Adipocyte (in vitro differentiated cells): ENCODE results near the gene CCDC77.
"Not testable (repeated sequence)": the region's sequence is repeated elsewhere in the genome, so short reads cannot be mapped to it uniquely, and the experiment has no call there.

Experiments
- DNase-seq: peaks from one replicate; pipeline ENCODE4 v3.0.0-alpha.2; 2015; ENCODE audit warnings: low read depth
- H3K27me3 ChIP-seq: replicated peaks from 2 replicates; pipeline ENCODE4 v1.7.0; 2013; ENCODE audit warnings: mild to moderate bottlenecking, low read length, moderate library complexity; ENCODE audit not compliant: control insufficient read depth, insufficient read depth
- H3K36me3 ChIP-seq: 2 replicates; pipeline ENCODE4 v1.7.0; 2013; ENCODE audit warnings: low read length, mild to moderate bottlenecking, moderate library complexity; ENCODE audit not compliant: control insufficient read depth, insufficient read depth, severe bottlenecking
- H3K4me1 ChIP-seq: 2 replicates; pipeline ENCODE4 v1.7.0; 2013; ENCODE audit warnings: mild to moderate bottlenecking, low read length, moderate library complexity; ENCODE audit not compliant: control insufficient read depth, insufficient read depth
- H3K4me3 ChIP-seq: 2 replicates; pipeline ENCODE4 v1.7.0; 2013; ENCODE audit warnings: mild to moderate bottlenecking, low read length, moderate library complexity
- H3K9ac ChIP-seq: 2 replicates; pipeline ENCODE4 v1.7.0; 2013; ENCODE audit warnings: mild to moderate bottlenecking, low read length, moderate library complexity
- H3K9me3 ChIP-seq: 2 replicates; pipeline ENCODE4 v1.7.0; 2013; ENCODE audit warnings: mild to moderate bottlenecking, low read length, moderate library complexity; ENCODE audit not compliant: control insufficient read depth

Gene CCDC77

DNA sequence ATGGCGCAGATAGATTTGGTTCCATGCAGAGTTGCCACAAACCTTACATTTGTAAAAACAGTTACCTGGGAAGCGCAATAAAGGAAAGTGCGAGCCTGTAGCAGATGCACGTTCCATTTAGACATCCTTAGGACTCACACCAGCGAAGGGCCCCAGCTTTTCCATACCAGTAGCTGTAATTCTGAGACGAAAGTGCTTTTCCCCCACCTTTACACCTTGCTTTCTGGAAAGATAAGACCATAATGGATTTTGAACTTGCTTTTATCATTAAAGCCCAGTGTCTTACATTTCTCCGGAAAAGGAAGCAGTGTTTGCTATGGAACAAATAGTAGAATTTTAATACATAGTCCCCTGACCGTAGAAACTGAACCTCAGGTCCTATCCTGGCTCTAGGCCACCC, 616 bp upstream of the CCDC77 start:
- Histone ChIP-seq H3K9me3 (no peaks in the 10 kb centered on the region), H3K27me3 (no peaks in the 10 kb centered on the region), H3K36me3 (no peaks in the 10 kb centered on the region), H3K9ac (peak overlapping the region; percentile 57), H3K4me3 (peak overlapping the region; percentile 93), H3K4me1 (peaks cover 10% of the 10 kb centered on the region)
- DNase-seq = no peak

DNA sequence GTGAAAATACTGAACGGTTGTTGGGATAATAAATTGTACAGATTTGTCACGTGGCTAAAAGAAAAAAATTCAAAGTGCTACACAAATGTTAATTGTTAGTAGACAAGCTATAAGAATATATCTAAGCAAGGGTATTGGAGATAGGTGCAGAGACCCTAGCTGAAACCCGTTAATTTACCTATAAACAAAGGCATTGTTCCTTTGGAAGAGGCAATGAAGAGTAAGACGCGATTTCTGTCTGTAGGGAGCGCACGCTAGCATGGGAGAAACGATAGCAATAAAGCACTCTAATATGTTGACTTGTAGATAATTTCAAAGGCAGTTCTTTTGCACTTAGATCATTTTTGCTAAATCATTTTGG, 565 bp downstream of the CCDC77 start:
- H3K4me1 ChIP-seq = peaks cover 14% of the 10 kb centered on the region
- H3K27me3 ChIP-seq = no peaks in the 10 kb centered on the region
- no peaks in the 10 kb centered on the region for H3K36me3 ChIP-seq
- no peaks in the 10 kb centered on the region for H3K9me3 ChIP-seq
- H3K4me3 ChIP-seq = peak overlapping the region; percentile 93
- peak; percentile 63 for DNase-seq
- peak overlapping the region; percentile 80 for H3K9ac ChIP-seq

DNA sequence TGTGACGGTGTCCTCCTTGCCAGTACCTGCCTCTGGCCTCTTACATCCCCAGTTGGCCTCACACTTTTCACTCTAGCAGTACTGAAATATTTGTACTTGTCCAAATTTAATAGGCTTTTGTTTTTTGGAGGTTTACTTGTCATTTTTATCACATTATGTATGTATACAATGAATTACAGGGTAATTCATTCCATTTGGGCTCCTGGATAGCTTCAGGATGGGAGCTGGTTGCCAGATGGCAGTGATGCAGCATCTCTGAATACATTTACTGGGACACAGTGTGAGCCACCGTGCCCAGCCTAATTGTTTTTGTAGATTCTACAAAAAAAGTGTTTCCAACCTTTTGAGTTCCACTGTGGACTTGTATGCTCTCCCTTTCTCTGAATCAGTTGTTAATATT, 13.4 kb downstream of the CCDC77 start:
- no peaks in the 10 kb centered on the region for H3K4me1 ChIP-seq
- no peaks in the 10 kb centered on the region for H3K9me3 ChIP-seq
- DNase-seq = no peak
- H3K36me3 ChIP-seq = peaks cover 29% of the 10 kb centered on the region
- H3K9ac ChIP-seq = no peak overlapping the region
- H3K27me3 ChIP-seq = no peaks in the 10 kb centered on the region
- no peak overlapping the region for H3K4me3 ChIP-seq

DNA sequence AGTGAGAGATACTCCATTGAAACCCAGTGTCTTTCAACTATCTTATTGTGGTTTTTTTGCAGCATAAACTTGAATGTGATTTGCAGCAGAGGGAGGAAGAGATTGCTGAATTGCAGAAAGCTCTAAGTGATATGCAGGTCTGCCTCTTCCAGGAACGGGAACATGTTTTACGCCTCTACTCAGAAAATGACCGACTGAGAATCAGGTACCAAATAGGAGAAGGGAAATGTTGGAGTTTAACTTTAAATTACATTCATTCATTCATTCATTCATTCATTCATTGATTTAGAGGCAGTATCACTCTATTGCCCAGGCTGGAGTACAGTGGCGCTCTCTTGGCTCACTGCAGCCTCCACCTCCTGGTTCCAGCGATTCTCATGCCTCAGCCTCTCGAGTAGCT, 17.0 kb downstream of the CCDC77 start:
- Histone ChIP-seq H3K36me3 (peaks cover 18% of the 10 kb centered on the region), H3K4me1 (no peaks in the 10 kb centered on the region)

DNA sequence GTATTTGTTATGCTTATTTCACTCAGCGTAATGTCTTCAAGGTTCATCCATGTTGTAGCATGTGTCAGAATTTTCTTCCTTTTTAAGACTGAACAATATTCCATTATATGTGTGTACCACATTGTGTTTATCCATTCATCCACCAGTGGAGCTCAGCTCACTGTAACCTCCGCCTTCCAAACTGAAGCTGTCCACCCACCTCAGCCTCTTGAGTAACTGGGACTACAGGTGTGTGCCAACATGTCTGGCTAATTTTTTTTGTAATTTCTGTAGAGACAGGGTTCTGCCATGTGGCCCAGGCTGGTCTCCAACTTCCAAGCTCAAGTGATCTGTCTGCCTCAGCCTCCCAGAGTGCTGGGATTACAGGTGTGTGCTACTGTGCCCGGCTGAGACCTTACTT, 21.1 kb downstream of the CCDC77 start:
- H3K9ac ChIP-seq = no peak overlapping the region
- no peaks in the 10 kb centered on the region for H3K9me3 ChIP-seq
- no peaks in the 10 kb centered on the region for H3K4me1 ChIP-seq
- no peak for DNase-seq
- H3K27me3 ChIP-seq = no peaks in the 10 kb centered on the region
- no peak overlapping the region for H3K4me3 ChIP-seq
- peaks cover 17% of the 10 kb centered on the region for H3K36me3 ChIP-seq

More for the DNA sequence above, 17.0 kb downstream of the CCDC77 start:
- DNase-seq = no peak
- no peaks in the 10 kb centered on the region for H3K9me3 ChIP-seq
- H3K4me3 ChIP-seq = no peak overlapping the region
- H3K27me3 ChIP-seq = no peaks in the 10 kb centered on the region
- no peak overlapping the region for H3K9ac ChIP-seq

DNA sequence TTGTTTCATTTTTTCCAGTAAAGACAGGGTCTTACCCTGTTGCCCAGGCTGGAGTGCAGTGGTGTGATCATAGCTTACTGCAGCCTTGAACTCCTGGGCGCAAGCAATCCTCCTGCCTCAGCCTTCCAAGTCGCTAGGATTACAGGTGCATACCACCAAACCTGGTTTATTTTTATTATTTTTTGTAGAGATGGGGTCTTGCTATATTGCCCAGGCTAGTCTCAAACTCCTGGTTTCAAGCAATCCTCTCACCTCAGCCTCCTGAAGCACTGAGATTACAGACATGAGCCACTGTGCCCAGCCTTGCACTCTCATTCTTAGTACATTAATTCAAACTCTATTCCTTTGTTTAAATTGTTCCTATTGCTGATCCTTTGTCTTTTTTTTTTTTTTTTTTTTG, 34.3 kb downstream of the CCDC77 start:
- H3K27me3 ChIP-seq, H3K4me3 ChIP-seq, H3K4me1 ChIP-seq, DNase-seq, H3K9ac ChIP-seq, H3K9me3 ChIP-seq: not testable (repeated sequence)
- H3K36me3 ChIP-seq = peaks cover 29% of the 10 kb centered on the region

DNA sequence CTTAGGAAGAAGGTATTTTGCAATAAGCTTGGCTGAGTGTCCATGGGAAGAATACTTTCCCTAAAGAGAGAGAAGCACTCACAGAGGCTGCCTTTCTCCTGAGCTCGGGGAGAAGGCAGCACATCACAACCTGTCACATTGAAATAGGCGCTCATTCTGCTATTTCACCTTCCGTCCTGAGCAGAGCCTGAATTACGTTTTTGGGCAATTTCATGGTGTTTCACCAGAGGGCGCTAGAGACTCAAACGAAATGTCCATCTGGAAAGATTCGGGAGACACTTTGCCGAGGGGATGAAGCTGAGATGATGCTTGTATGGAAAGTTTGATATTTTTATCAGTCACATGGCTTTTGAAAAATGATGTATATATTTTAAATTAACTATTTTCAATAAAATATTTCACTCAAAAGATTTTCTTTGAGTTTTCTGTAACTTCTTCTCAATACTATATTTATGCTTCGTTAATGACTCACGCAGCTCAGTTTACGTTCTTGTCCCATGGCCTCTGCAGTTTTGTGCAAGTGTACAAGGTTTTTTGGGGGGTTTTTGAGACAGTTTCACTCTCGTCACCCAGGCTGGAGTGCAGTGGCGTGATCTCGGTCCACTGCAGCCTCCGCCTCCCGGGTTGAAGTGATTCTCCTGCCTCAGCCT, 40.9 kb downstream of the CCDC77 start:
- Histone ChIP-seq H3K9me3 (no peaks in the 10 kb centered on the region), H3K36me3 (peaks cover 3% of the 10 kb centered on the region), H3K9ac (no peak overlapping the region), H3K4me3 (no peak overlapping the region), H3K4me1 (no peaks in the 10 kb centered on the region), H3K27me3 (peaks cover under 1% of the 10 kb centered on the region)
- peak; percentile 82 for DNase-seq

DNA sequence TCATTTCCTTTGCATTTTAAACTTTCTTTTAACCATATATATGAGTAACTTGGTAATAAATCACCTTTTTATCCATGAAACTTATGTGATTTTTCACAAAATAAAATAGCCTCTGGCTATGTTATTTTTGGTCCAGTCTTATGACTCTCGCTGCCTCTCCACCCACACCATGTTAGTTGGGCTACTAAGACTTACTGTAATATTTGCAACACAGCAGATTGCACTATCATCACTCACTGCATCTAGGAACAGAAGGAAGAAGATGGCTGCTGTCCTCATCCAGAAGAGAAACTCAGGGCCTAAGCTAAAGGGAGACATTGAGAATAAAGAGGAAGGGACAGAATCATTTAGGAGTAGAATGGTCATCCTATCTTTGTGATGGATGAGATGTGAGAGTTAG, 45.7 kb downstream of the CCDC77 start:
- Histone ChIP-seq H3K9ac (no peak overlapping the region), H3K36me3 (no peaks in the 10 kb centered on the region), H3K4me1 (no peaks in the 10 kb centered on the region), H3K27me3 (peaks cover 39% of the 10 kb centered on the region), H3K4me3 (no peak overlapping the region), H3K9me3 (no peaks in the 10 kb centered on the region)
- no peak for DNase-seq

DNA sequence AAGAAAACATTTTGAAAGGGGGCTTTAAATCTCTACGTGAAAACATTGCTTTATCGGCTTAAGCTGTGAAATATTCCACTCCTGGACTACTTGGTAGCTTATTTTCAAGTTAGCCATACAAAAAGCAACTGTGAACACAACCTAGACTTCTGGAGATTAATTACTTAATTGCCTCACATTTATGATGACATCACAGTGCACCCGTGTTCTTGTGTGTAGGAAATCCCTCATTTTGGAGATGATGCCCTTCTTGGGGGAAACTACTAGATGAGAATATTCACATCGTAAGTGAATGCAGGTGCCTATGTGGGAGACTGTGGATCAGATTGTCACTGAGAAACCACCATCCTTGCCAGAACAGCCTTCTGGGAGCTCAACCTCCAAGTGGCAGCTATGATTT, 47.8 kb downstream of the CCDC77 start:
- Histone ChIP-seq H3K27me3 (peaks cover 39% of the 10 kb centered on the region), H3K9ac (no peak overlapping the region), H3K36me3 (no peaks in the 10 kb centered on the region), H3K4me3 (no peak overlapping the region), H3K9me3 (no peaks in the 10 kb centered on the region), H3K4me1 (no peaks in the 10 kb centered on the region)
- no peak for DNase-seq

DNA sequence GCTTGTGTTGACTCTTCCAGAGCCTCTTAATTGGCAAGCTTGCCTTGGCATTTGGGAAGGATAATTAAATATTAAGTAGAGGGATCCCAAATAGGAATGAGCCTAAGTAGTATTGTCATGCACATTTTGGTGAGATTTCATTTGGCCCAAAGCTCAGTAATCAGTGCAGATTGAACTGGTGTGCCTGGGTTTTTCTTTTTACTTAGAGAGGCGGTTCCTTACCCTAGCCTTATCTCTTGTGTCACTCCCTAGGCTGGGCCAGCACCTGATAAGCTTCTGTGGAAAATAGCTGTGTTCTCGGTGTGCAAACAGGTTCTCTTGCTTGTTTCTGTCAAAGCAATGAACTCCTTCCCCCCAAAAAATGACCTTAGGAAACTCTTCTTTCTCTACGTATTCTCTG, 49.0 kb downstream of the CCDC77 start:
- no peaks in the 10 kb centered on the region for H3K4me1 ChIP-seq
- DNase-seq = no peak

DNA sequence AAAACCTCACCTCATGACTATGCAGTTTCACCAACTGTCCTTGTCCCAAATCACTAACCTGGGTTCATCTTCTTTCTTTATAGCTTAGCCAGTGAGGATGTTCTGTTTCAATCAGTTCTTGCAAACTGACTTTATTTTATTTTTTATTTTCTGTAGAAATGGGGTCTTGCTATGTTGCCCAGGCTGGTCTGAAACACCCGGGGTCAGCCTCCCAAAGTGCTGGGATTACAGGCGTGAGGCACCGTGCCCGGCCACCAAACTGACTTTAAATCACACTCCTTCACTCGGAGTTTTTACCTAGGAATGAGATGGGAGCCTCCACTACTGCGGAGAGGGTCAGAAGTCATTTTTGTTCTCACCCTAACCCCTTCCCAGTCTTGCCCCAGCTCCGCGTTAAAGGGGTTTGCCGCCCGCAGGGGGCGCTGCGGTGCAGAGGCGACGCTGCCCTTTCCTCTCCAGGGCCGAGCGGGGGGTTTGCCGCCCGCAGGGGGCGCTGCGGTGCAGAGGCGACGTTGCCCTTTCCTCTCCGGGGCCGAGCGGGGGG, 51.3 kb downstream of the CCDC77 start:
- no peak overlapping the region for H3K9ac ChIP-seq
- H3K36me3 ChIP-seq = no peaks in the 10 kb centered on the region
- H3K9me3 ChIP-seq = no peaks in the 10 kb centered on the region
- no peak for DNase-seq
- no peak overlapping the region for H3K4me3 ChIP-seq
- no peaks in the 10 kb centered on the region for H3K4me1 ChIP-seq
- peaks cover 61% of the 10 kb centered on the region for H3K27me3 ChIP-seq

More for the DNA sequence above, 49.0 kb downstream of the CCDC77 start:
- H3K36me3 ChIP-seq = no peaks in the 10 kb centered on the region
- H3K9me3 ChIP-seq = no peaks in the 10 kb centered on the region
- H3K27me3 ChIP-seq = peaks cover 43% of the 10 kb centered on the region
- H3K9ac ChIP-seq = no peak overlapping the region
- no peak overlapping the region for H3K4me3 ChIP-seq

DNA sequence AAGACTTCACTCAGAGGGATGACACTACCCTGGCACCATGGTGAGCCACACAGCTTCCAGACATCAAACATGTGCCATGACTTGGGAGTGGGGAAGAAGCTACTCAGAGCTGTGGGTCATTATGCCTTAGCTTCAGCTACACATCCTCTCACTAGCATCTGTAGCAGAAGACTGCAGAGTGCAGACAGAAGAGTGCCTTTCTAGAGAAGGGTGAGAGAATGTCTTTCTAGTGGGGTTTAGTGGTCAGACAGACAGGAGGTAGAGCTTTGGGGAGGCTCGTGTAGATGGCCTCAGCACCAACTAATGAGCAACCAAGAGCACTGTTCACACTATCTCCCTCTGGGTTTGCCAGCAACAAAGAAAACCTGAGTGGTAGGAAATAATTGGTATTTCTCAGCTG, 53.4 kb downstream of the CCDC77 start:
- Histone ChIP-seq H3K27me3 (peaks cover 64% of the 10 kb centered on the region), H3K9me3 (no peaks in the 10 kb centered on the region), H3K36me3 (no peaks in the 10 kb centered on the region), H3K4me1 (peaks cover 6% of the 10 kb centered on the region), H3K9ac (no peak overlapping the region), H3K4me3 (no peak overlapping the region)
- no peak for DNase-seq
